Lower leg skin (tissue), 4 donors: Measurements from ENCODE around the gene NOP58. TPM values are rescaled to one million over a fixed set of nuclear protein-coding genes. Genes with fewer than 3 reads are reported as not detected.

ENCODE experiments used
- DNase-seq, 2 donors: peaks; one replicate each; pipeline ENCODE4 v3.0.0-alpha.2; 2019; ENCODE audit warnings: low spot score in 2 of 2
- H3K4me3 ChIP-seq: fragments of 200-600 bp; sonication (generic); 2 replicates; pipeline ENCODE4 v1.5.1; 2017; ENCODE audit warnings: mild to moderate bottlenecking, low read depth; ENCODE audit not compliant: poor library complexity, severe bottlenecking
- POLR2A ChIP-seq, 2 donors: fragments of 450-650 bp; IDR thresholded peaks; one replicate each; pipeline ENCODE4 v1.6.1; 2016 to 2017; ENCODE audit warnings: antibody characterized with exemption in 2 of 2, mild to moderate bottlenecking in 1 of 2, moderate library complexity in 1 of 2
- WGBS, 2 donors: methylation state at CpG; one replicate each; pipeline ENCODE4 v1.1.5; 2018; 5-methylcytosine and 5-hydroxymethylcytosine counted together
- intact Hi-C: fragments of 100-400 bp; cut with DNase I; formaldehyde crosslinking; loops from one replicate; pipeline ENCODE4 v1.15.0; 2023; ENCODE audit warnings: low total_unique reads
- total RNA-seq, 4 donors: library from RNA; depleted of rRNA; stranded (reverse); fragments of >200 nt; gene quantifications; one replicate each; pipeline ENCODE4 v1.1.0, GENCODE V29; 2016
- TF ChIP-seq, protein P1 (sequence below), 3 donors: fragments of 450-650 bp; IDR thresholded peaks; one replicate each; pipeline ENCODE4 v1.5.1; 2016; ENCODE audit warnings: antibody characterized with exemption in 3 of 3, mild to moderate bottlenecking in 3 of 3, moderate library complexity in 2 of 3

NOP58 gene
- total RNA-seq, 4 donors from 2014 or later, result 39.5 to 80.5 (median 50.8) TPM

- no peak for DNase-seq
- 72 to 81% methylated on average over 1 of the region's 1 CpG for WGBS, 2 donors
Measured at GRCh38 chr2:202290970-202291369, 25.4 kb downstream of the NOP58 start.

GRCh38 chr2:202299712-202300111 is 34.1 kb downstream of the NOP58 start:
- intact Hi-C loops, result no loop called here
- WGBS, 2 donors, result 74 to 81% methylated on average over 1 of the region's 1 CpG
- H3K4me3 ChIP-seq, result no peak overlapping the region
- DNase-seq, result no peak
- TF ChIP-seq, protein P1, sequence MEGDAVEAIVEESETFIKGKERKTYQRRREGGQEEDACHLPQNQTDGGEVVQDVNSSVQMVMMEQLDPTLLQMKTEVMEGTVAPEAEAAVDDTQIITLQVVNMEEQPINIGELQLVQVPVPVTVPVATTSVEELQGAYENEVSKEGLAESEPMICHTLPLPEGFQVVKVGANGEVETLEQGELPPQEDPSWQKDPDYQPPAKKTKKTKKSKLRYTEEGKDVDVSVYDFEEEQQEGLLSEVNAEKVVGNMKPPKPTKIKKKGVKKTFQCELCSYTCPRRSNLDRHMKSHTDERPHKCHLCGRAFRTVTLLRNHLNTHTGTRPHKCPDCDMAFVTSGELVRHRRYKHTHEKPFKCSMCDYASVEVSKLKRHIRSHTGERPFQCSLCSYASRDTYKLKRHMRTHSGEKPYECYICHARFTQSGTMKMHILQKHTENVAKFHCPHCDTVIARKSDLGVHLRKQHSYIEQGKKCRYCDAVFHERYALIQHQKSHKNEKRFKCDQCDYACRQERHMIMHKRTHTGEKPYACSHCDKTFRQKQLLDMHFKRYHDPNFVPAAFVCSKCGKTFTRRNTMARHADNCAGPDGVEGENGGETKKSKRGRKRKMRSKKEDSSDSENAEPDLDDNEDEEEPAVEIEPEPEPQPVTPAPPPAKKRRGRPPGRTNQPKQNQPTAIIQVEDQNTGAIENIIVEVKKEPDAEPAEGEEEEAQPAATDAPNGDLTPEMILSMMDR (IDR thresholded peaks at IDR 0.05), result no peak
- no peak for TF ChIP-seq POLR2A (IDR thresholded peaks at IDR 0.05)

More at GRCh38 chr2:202290970-202291369, 25.4 kb downstream of the NOP58 start:
- no peak overlapping the region for H3K4me3 ChIP-seq
- intact Hi-C loops, result no loop called here
- TF ChIP-seq POLR2A (IDR thresholded peaks at IDR 0.05), result no peak
- TF ChIP-seq, protein P1 (IDR thresholded peaks at IDR 0.05), result no peak

GRCh38 chr2:202306034-202306433 is 40.5 kb downstream of the NOP58 start:
- DNase-seq, result no peak
- no peak overlapping the region for H3K4me3 ChIP-seq
- 92 to 96% methylated on average over 3 of the region's 3 CpGs for WGBS, 2 donors
- TF ChIP-seq, protein P1 (IDR thresholded peaks at IDR 0.05), result no peak
- TF ChIP-seq POLR2A (IDR thresholded peaks at IDR 0.05), result no peak
- intact Hi-C loops, result no loop called here

DNA sequence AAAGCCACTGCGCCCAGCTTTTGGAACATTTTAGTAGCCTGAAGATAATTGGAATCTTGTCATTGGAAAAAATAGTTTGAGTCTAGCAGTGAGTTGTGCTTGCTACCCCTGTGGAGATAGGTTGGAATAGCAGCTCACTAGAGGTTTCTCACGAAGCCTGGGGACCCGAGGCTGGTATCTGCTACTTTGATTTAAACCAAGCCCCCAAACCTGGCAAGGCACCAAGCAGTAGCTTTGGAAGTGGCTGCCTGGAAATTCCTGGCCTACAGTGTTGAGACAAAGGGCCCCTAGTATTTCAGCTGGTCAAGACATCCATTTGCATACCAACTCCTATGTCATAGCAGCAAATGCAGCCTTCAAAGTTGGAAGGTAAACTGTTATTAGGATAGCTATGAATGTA is 42.1 kb downstream of the NOP58 start:
- intact Hi-C loops, result no loop called here
- WGBS, 2 donors, result 82 to 84% methylated on average over 3 of the region's 3 CpGs
- H3K4me3 ChIP-seq, result no peak overlapping the region
- TF ChIP-seq POLR2A (IDR thresholded peaks at IDR 0.05), result no peak
- DNase-seq, result no peak

DNA sequence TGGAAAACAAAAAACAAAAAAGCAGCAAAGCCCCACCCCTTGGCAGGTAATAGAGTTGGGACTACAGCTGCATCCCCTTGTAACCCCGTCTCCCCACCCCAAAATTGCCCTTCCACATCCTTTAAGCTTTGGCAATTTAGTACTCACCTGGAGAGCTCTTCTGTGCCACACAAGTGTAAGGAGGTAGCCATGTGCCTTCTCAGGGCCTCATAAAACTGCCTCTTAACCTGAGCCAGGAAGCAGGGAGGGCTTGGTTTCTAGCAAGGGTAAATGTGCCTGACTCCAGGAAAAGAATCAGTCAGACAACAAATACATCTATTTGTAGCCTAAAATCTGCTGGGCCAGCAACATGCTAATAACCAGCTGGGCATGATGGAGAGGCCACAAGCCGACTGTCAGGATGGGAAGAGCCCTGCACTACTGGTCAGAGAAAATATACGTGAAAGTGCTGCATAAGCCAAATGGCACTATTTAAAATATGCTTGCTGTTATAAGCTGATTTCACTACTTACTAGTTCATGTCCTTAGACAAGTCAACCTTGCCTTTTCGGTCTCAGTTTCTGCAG is 46.3 kb downstream of the NOP58 start:
- intact Hi-C loops, result no loop called here
- no peak overlapping the region for H3K4me3 ChIP-seq
- 89 to 92% methylated on average over 4 of the region's 4 CpGs for WGBS, 2 donors
- TF ChIP-seq, protein P1 (IDR thresholded peaks at IDR 0.05), result no peak
- TF ChIP-seq POLR2A (IDR thresholded peaks at IDR 0.05), result no peak
- DNase-seq, result no peak

DNA sequence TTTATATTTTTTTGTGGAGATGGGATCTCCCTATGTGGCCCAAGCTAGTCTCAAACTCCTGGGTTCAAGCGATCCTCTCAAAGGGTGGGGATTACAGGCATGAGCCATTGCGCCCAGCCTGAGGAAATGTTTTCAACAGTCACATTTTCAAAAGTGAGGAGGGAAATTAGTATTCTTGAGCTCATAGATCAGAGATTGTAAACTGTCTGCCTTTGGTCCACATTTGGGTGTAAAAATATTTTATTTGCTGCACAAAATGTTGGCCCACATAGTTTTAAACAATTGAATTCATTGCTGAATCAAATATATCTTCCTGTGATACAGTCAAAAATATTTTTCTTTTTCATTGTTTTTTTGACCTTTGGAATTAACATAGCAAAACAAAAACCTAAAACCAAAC is 48.6 kb downstream of the NOP58 start:
- no peak for DNase-seq
- whole genome bisulfite sequencing, 2 donors, result 96 to 98% methylated on average over 2 of the region's 2 CpGs
- H3K4me3 ChIP-seq, result no peak overlapping the region
- intact Hi-C loops, result no loop called here
- TF ChIP-seq, protein P1 (IDR thresholded peaks at IDR 0.05), result no peak
- no peak for TF ChIP-seq POLR2A (IDR thresholded peaks at IDR 0.05)
